K562 (cell line): ENCODE results near the gene VWA7. TPM values are rescaled to one million over a fixed set of nuclear protein-coding genes. Genes with fewer than 3 reads are reported as not detected.

Source experiments
- CEBPB ChIP-seq: fragments of 450-650 bp; IDR thresholded peaks from 2 replicates; pipeline ENCODE4 v1.6.1; 2016; ENCODE audit warnings: missing genetic modification characterization, missing compliant biosample characterization
- POLR3A ChIP-seq: IDR thresholded peaks from 2 replicates; pipeline ENCODE4 v1.6.1; 2011; ENCODE audit warnings: borderline replicate concordance, mild to moderate bottlenecking, moderate library complexity; ENCODE audit not compliant: insufficient read length, insufficient read depth; ENCODE audit errors: extremely low read depth
- U2AF1 ChIP-seq: fragments of 200-400 bp; formaldehyde crosslinking; optimal IDR thresholded peaks from 2 replicates; pipeline ENCODE3; 2017; ENCODE audit warnings: mild to moderate bottlenecking, low read depth, low read length, moderate library complexity
- ZNF407 ChIP-seq: fragments of 450-650 bp; IDR thresholded peaks from 2 replicates; pipeline ENCODE4 v1.6.1; 2016; ENCODE audit warnings: low read depth
- polyA plus RNA-seq, 8 experiments: library from polyadenylated mRNA; depleted of rRNA in 4 of 8; stranded (reverse) in 5 of 8; unstranded in 3 of 8; fragments of >200 nt; fragmentation: Nextera tagmentation in 2 of 8; fragmentation: Illumina TruSeq in 1 of 8; extraction: Ambion mirVana in 2 of 8; extraction: Trizol in 1 of 8; gene quantifications; 2 replicates each; pipeline versions ENCODE4 v1.2.1 to v1.2.3, GENCODE V29; 2011 to 2014; ENCODE audit warnings: inconsistent platforms in 1 of 8, missing spikeins in 1 of 8
- total RNA-seq, 7 experiments: library from RNA; depleted of rRNA in 6 of 7; stranded (reverse); fragments of >200 nt in 6 of 7; fragmentation: Illumina TruSeq in 2 of 7; extraction: Trizol in 2 of 7; gene quantifications; 2 replicates each; pipeline versions ENCODE4 v1.2.1 to v1.2.3, GENCODE V29; 2011 to 2021; ENCODE audit warnings: low replicate concordance in 1 of 7
- TF ChIP-seq, protein P1 (sequence below): fragments of 250-450 bp; sonication (Bioruptor Pico); IDR thresholded peaks from 2 replicates; pipeline ENCODE4 v1.5.1; 2021; ENCODE audit warnings: mild to moderate bottlenecking

VWA7 gene
- total and polyA plus RNA-seq, 9 of the 15 experiments (the other 6 are each of a cell fraction or from before 2014, with no cell fraction given) = 0.18 to 2.9 (median 0.95) TPM

GRCh38 chr6:31794294-31794865 is 17.3 kb upstream of the VWA7 start (continued):
- TF ChIP-seq ZNF407 (no peak), POLR3A (no peak), CEBPB (tag) (peak; percentile 38; the same call in 1 of the 2 replicates), U2AF1 (peak; percentile 28)
- TF ChIP-seq, protein P1, sequence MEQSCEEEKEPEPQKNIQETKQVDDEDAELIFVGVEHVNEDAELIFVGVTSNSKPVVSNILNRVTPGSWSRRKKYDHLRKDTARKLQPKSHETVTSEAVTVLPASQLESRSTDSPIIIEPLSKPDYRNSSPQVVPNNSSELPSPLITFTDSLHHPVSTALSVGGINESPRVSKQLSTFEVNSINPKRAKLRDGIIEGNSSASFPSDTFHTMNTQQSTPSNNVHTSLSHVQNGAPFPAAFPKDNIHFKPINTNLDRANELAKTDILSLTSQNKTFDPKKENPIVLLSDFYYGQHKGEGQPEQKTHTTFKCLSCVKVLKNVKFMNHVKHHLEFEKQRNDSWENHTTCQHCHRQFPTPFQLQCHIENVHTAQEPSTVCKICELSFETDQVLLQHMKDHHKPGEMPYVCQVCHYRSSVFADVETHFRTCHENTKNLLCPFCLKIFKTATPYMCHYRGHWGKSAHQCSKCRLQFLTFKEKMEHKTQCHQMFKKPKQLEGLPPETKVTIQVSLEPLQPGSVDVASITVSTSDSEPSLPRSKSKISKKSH = no peak
